HL-60/S4 treated with retinoic acid at 250 ng/mL for 4 days and 3 days (cell line): ENCODE data around the gene SYNPO2.
"Not testable (repeated sequence)": the region's sequence is repeated elsewhere in the genome, so short reads cannot be mapped to it uniquely, and the experiment has no call there.

Source experiments
- in situ Hi-C: fragments of 300-500 bp; cut with MboI; formaldehyde crosslinking; loops from 2 replicates; pipeline ENCODE4 v1.7.0; 2022; ENCODE audit warnings: low sequenced_read_pairs

SYNPO2 gene

GRCh38 chr4:118968005-118968404, 79.4 kb downstream of the SYNPO2 start:
- in situ Hi-C loops = no loop called here

GRCh38 chr4:118968813-118969212, 80.2 kb downstream of the SYNPO2 start:
- in situ Hi-C loops = no loop called here

GRCh38 chr4:118969359-118969758, 80.7 kb downstream of the SYNPO2 start:
- in situ Hi-C loops = no loop called here

DNA sequence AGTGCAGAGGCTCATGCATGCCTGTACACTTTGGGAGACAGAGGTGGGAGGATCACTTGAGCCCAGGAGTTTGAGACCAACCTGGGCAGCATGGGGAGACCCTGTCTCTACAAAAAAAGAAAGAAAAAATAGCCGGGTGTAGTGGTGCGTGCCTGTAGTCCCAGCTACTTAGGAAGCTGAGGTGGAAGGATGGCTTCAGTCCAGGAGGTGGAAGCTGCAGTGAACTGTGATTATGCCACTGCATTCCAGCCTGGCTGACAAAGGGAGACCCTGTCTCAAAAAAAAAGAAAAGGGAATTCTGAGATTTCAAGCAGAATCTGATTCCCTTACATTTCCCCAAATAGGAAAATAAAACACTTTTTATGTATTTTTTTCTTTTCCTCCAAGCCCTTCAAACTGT, 83.5 kb downstream of the SYNPO2 start:
- in situ Hi-C loops = no loop called here

DNA sequence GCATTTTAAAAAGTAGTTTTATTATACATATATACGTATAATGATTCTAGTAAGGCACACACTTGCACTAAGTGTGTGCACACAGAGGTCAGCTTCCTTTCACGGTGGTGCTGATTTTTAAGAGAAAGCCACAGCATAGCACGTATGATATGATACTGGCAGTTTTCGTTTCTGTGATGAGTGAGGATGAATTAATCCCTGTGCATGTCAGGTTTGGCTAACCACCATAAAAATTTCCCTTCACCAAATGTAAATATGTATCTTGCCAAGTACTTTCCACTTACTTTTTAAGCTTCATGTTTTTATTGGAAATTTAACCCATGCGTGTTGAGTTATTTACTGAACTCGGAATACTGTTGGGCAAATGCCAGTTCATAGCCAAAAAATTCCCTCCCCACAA, 84.6 kb downstream of the SYNPO2 start:
- in situ Hi-C loops = no loop called here

- in situ Hi-C loops = no loop called here
Measured at GRCh38 chr4:118974758-118975157, 86.1 kb downstream of the SYNPO2 start.

- in situ Hi-C loops = no loop called here
Measured at GRCh38 chr4:118975449-118976192, 87.0 kb downstream of the SYNPO2 start.

- in situ Hi-C loops = not testable (repeated sequence)
Measured at GRCh38 chr4:118976193-118976560, 87.5 kb downstream of the SYNPO2 start.

DNA sequence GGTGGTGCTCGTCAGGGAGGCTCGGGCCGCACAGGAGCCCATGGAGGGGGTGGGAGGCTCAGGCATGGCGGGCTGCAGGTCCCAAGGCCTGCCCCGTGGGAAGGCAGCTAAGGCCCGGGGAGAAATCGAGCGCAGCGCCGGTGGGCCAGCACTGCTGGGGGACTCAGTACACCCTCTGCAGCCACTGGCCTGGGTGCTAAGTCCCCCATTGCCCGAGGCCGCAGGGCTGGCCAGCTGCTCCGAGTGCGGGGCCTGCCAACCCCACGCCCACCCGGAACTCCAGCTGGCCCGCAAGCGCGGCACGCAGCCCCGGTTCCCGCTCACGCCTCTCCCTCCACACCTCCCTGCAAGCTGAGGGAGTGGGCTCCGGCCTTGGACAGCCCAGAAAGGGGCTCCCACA, 88.4 kb downstream of the SYNPO2 start:
- in situ Hi-C loops = not testable (repeated sequence)

- in situ Hi-C loops = no loop called here
Measured at GRCh38 chr4:118979712-118980111, 91.1 kb downstream of the SYNPO2 start.

GRCh38 chr4:118981171-118981838, 92.7 kb downstream of the SYNPO2 start:
- in situ Hi-C loops = no loop called here

DNA sequence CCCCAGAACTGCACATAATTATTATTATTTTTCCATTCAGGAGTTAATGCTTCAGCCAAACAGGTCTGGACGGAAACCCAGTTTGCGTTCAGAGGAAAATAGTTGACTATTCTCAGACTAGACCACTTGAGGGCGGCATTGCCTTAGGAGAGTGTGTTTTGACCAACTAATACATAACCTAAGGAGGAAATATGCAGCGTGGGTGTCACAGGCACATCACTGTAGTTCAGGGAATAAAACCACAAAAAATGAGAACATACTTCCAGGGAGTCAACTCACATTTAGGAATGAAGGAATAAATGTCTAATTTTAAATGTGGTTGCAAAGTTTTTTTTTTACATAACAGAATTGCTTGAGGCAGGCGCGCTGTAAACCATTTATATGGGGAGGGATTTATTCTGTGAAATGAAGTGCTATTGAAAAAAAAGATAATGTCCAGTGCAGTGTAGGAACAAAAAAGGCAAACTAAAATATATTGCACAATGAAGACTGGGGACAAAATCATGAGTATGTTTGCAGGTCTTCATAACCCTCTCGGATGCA, 93.3 kb downstream of the SYNPO2 start:
- in situ Hi-C loops = no loop called here

GRCh38 chr4:118983293-118983692, 94.6 kb downstream of the SYNPO2 start:
- in situ Hi-C loops = no loop called here

- in situ Hi-C loops = no loop called here
Measured at GRCh38 chr4:118983831-118984230, 95.2 kb downstream of the SYNPO2 start.

DNA sequence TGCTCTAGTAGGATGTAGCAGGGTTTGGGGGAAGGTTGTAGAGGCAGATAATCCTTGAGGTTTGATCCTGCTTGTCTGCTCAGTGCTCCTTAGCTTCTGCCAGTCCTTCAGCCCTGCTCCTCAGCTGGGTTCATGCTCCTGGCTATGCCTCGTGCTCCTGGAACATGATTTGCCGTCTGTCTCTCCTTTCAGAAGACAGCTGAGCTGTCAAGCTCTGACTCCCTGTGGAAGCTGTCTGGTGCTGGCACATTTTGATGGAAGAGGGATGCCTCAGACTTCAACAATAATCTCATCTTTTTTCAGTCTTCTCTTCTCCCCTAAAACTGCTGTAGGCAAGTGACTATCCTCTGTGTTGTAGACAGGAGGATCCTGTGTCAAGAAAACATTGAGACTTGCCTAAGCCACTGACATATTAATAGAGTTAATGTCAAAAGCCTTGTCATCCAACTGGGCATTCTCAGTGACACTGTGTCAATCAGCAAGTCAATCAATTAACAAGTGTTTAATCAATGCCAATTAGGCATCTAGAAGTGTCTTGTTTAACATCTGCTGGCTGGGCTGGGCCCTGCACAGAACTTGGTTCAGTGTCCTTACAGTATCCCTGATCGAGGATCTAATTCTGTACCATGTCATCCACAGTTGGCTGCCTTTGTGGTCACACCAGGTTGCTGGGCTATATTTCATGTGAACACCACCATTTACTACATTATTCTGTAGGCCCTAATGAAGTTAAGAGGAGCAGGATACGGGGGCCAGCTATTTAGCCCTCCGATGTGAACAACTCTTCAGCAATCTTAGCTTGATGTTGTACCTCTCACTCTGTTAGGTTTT, 96.7 kb downstream of the SYNPO2 start:
- in situ Hi-C loops = no loop called here

DNA sequence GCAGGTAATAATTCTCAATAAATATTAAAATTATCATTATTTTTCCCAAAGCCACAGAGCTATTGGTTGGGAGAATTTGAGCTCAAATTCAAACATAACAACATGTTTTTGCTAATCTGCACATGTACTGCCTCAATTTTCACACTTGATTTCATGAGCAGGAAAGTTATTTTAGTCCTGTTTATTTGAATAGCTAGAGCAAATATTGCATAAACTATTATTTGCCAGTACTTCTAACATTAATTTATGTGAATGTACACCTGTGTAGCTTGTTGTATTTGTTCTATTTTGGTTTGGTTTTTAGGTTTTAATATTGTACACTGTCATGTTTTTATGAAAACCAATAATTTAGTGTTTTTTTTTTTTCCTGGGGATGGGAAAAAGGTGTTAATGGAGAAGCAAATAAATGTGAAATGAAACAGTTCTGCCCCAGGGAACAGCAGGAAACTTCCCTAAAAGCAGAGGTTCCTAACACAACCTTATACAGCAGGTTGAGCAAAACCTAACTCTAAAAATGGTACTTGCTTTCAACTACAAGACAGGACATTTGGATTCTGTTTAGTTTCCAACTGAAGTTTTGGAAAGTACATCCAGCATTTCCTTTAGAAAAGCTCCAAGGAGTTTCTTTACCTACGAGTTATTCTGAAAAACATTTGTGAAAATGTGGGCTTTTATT, 99.4 kb downstream of the SYNPO2 start:
- in situ Hi-C loops = no loop called here

GRCh38 chr4:118988635-118988972, 100.0 kb downstream of the SYNPO2 start:
- in situ Hi-C loops = no loop called here

- in situ Hi-C loops = no loop called here
Measured at GRCh38 chr4:118989098-118990080, 100.7 kb downstream of the SYNPO2 start.

DNA sequence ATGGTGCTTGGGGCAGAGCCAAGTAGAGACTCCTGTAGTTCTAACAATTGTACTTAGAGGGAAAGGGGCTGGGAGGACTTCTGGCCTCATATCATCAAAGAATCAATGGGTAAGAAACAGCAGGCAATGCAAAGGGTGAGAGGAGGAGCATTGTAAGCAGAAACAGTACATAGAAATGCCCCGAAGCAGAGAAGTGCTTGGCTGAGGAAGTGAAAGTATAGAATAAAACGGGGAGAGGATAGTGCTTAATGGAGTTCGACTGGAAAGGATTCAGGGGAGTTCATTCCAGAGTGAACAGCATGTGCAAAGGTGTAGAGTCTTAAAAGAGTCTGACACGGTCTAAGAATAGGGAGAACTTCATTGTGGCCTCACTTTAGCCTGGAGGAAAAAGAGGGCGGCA, 103.0 kb downstream of the SYNPO2 start:
- in situ Hi-C loops = no loop called here

GRCh38 chr4:118992149-118992548, 103.5 kb downstream of the SYNPO2 start:
- in situ Hi-C loops = no loop called here
